ENCODE measurements around the gene DHRS1.

Gene DHRS1

GRCh38 chr14:24262821-24263733 lies 36.5 kb downstream of the DHRS1 start, which contains the start of gene TGM1:
TSS of gene TGM1 (minus strand) at chr14:24263177. CDS start at chr14:24262352, 825 bp downstream.
- DNase-seq (ENCODE audit: low spot score) = no peak

GRCh38 chr14:24261969-24262327 lies 37.6 kb downstream of the DHRS1 start:
- DNase-seq (ENCODE audit: low spot score) = no peak

GRCh38 chr14:24261256-24261968 lies 38.2 kb downstream of the DHRS1 start:
- no peak for DNase-seq (ENCODE audit: low spot score)

- no peak for DNase-seq (ENCODE audit: low spot score)
Observed at GRCh38 chr14:24260780-24261157, 38.8 kb downstream of the DHRS1 start.

- no peak for DNase-seq (ENCODE audit: low spot score)
Observed at GRCh38 chr14:24260026-24260779, 39.4 kb downstream of the DHRS1 start.

- DNase-seq (ENCODE audit: low spot score) = no peak
Observed at GRCh38 chr14:24259282-24260025, 40.1 kb downstream of the DHRS1 start.

- no peak for DNase-seq (ENCODE audit: low spot score)
Observed at GRCh38 chr14:24258548-24259265, 40.9 kb downstream of the DHRS1 start.

- no peak for DNase-seq (ENCODE audit: low spot score)
Observed at GRCh38 chr14:24258119-24258518, 41.5 kb downstream of the DHRS1 start.

GRCh38 chr14:24256960-24257359 lies 42.6 kb downstream of the DHRS1 start:
- DNase-seq (ENCODE audit: low spot score) = no peak

GRCh38 chr14:24255931-24256711 lies 43.5 kb downstream of the DHRS1 start:
- no peak for DNase-seq (ENCODE audit: low spot score)

- DNase-seq (ENCODE audit: low spot score) = no peak
Observed at GRCh38 chr14:24255438-24255837, 44.1 kb downstream of the DHRS1 start.

- DNase-seq (ENCODE audit: low spot score) = no peak
Observed at GRCh38 chr14:24254630-24255392, 44.8 kb downstream of the DHRS1 start.

- no peak for DNase-seq (ENCODE audit: low spot score)
Observed at GRCh38 chr14:24253936-24254335, 45.6 kb downstream of the DHRS1 start.

- no peak for DNase-seq (ENCODE audit: low spot score)
Observed at GRCh38 chr14:24252289-24253124, 47.1 kb downstream of the DHRS1 start.

GRCh38 chr14:24251880-24252288 lies 47.7 kb downstream of the DHRS1 start:
- no peak for DNase-seq (ENCODE audit: low spot score)

- DNase-seq (ENCODE audit: low spot score) = no peak
Observed at GRCh38 chr14:24250354-24250753, 49.2 kb downstream of the DHRS1 start.

- DNase-seq (ENCODE audit: low spot score) = no peak
Observed at GRCh38 chr14:24249230-24250021, 50.2 kb downstream of the DHRS1 start.

- no peak for DNase-seq (ENCODE audit: low spot score)
Observed at GRCh38 chr14:24247422-24247821, 52.2 kb downstream of the DHRS1 start.

Data from RKO (cell line).